IMR-90 (cell line): ENCODE data around the gene GNAT2. TPM values are rescaled to one million over a fixed set of nuclear protein-coding genes. Genes with fewer than 3 reads are reported as not detected.

Source experiments
- ATAC-seq: fragments of 200-7000 bp; cut with Tn5 transposase; 2 replicates; pipeline ENCODE4 v1.9.1; 2020; ENCODE audit warnings: low read depth, mild to moderate bottlenecking, moderate library complexity
- BruUV-seq: library from RNA; stranded (reverse); fragments of 400-500 nt; replicated peaks from 2 replicates; lab custom pipeline; 2021; lab: Mats Ljungman, UMichigan
- CTCF ChIA-PET: fragments of 300-600 bp; formaldehyde crosslinking; extraction: SDS; loops from one replicate; lab custom pipeline; 2021; ENCODE audit warnings: antibody characterized with exemption; lab: Yijun Ruan, JAX
- POLR2A ChIA-PET: fragments of 300-600 bp; sonication (Branson Sonifier 250); formaldehyde crosslinking; loops from one replicate; lab custom pipeline; 2022; ENCODE audit warnings: antibody characterized with exemption; ENCODE audit not compliant: unreplicated experiment; lab: Charles Lee
- DNase-seq: peaks from one replicate; pipeline ENCODE4 v3.0.0; 2013
- H2AFZ ChIP-seq: replicated peaks from 2 replicates; pipeline ENCODE3; 2013; ENCODE audit warnings: low read length, mild to moderate bottlenecking; ENCODE audit not compliant: poor library complexity
- H2AK5ac ChIP-seq: 2 replicates; pipeline ENCODE4 v1.6.1; 2013; ENCODE audit warnings: low read depth, low read length, inconsistent platforms
- H2AK9ac ChIP-seq: replicated peaks from 2 replicates; pipeline ENCODE3; 2013; ENCODE audit warnings: mild to moderate bottlenecking, low read depth, low read length, moderate library complexity; ENCODE audit not compliant: poor library complexity
- H2BK120ac ChIP-seq: 2 replicates; pipeline ENCODE4 v1.6.1; 2013; ENCODE audit warnings: low read depth, low read length, inconsistent platforms
- H2BK15ac ChIP-seq: 3 replicates; pipeline ENCODE4 v1.6.1; 2013; ENCODE audit warnings: low read depth, low read length, inconsistent platforms
- H2BK20ac ChIP-seq: 2 replicates; pipeline ENCODE4 v1.6.1; 2013; ENCODE audit warnings: low read depth, mild to moderate bottlenecking, inconsistent platforms, low read length, moderate library complexity
- H2BK5ac ChIP-seq: 2 replicates; pipeline ENCODE4 v1.6.1; 2013; ENCODE audit warnings: mild to moderate bottlenecking, low read depth, low read length, inconsistent platforms; ENCODE audit not compliant: poor library complexity, severe bottlenecking
- H3K14ac ChIP-seq: replicated peaks from 2 replicates; pipeline ENCODE4 v1.6.1; 2013; ENCODE audit warnings: low read depth, low read length, inconsistent platforms
- H3K18ac ChIP-seq: 2 replicates; pipeline ENCODE4 v1.6.1; 2013; ENCODE audit warnings: low read depth, low read length, control low read depth
- H3K23ac ChIP-seq: 2 replicates; pipeline ENCODE4 v1.6.1; 2013; ENCODE audit warnings: low read depth, low read length, inconsistent platforms
- H3K27ac ChIP-seq: 2 replicates; pipeline ENCODE4 v1.5.1; 2013; ENCODE audit warnings: mild to moderate bottlenecking, control low read depth, low read length; ENCODE audit not compliant: insufficient read depth
- H3K27me3 ChIP-seq: 2 replicates; pipeline ENCODE4 v1.6.1; 2013; ENCODE audit warnings: low read length; ENCODE audit not compliant: control insufficient read depth, insufficient read depth
- H3K36me3 ChIP-seq: 2 replicates; pipeline ENCODE4 v1.6.1; 2013; ENCODE audit warnings: low read length, mixed read lengths; ENCODE audit not compliant: control insufficient read depth, insufficient read depth
- H3K4ac ChIP-seq: 2 replicates; pipeline ENCODE4 v1.6.1; 2013; ENCODE audit warnings: low read depth, low read length, inconsistent platforms
- H3K4me1 ChIP-seq: 2 replicates; pipeline ENCODE4 v1.6.1; 2013; ENCODE audit warnings: low read length, mixed read lengths; ENCODE audit not compliant: control insufficient read depth, insufficient read depth
- H3K4me2 ChIP-seq: 2 replicates; pipeline ENCODE4 v1.6.1; 2013; ENCODE audit warnings: low read depth, mild to moderate bottlenecking, control low read depth, low read length, moderate library complexity
- H3K4me3 ChIP-seq: 2 replicates; pipeline ENCODE4 v1.5.1; 2013; ENCODE audit warnings: low read depth, mild to moderate bottlenecking, control low read depth, low read length, moderate library complexity; ENCODE audit not compliant: insufficient read depth
- H3K56ac ChIP-seq: 2 replicates; pipeline ENCODE4 v1.6.1; 2013; ENCODE audit warnings: low read length, inconsistent platforms; ENCODE audit not compliant: insufficient read depth; ENCODE audit errors: extremely low read depth
- H3K79me1 ChIP-seq, 2 experiments: 2 replicates each; pipeline ENCODE4 v1.6.1; 2013; ENCODE audit warnings: low read length in 2 of 2, inconsistent platforms in 1 of 2, low read depth in 1 of 2
- H3K9ac ChIP-seq: 2 replicates; pipeline ENCODE4 v1.6.1; 2013; ENCODE audit warnings: low read depth, low read length, control low read depth
- H3K9me1 ChIP-seq: 2 replicates; pipeline ENCODE4 v1.6.1; 2013; ENCODE audit warnings: low read length, inconsistent platforms; ENCODE audit not compliant: insufficient read depth
- H3K9me3 ChIP-seq: 2 replicates; pipeline ENCODE4 v1.6.1; 2013; ENCODE audit warnings: low read length; ENCODE audit not compliant: control insufficient read depth, insufficient read depth
- H4K20me1 ChIP-seq: 2 replicates; pipeline ENCODE4 v1.6.1; 2013; ENCODE audit warnings: low read length, inconsistent platforms; ENCODE audit not compliant: insufficient read depth
- H4K5ac ChIP-seq: 2 replicates; pipeline ENCODE4 v1.6.1; 2013; ENCODE audit warnings: mild to moderate bottlenecking, low read depth, low read length, control low read depth
- H4K8ac ChIP-seq, 2 experiments: 2 replicates each; pipeline ENCODE4 v1.6.1; 2013; ENCODE audit warnings: low read depth in 2 of 2, low read length in 2 of 2, control low read depth in 1 of 2, inconsistent platforms in 1 of 2
- H4K91ac ChIP-seq: 2 replicates; pipeline ENCODE4 v1.6.1; 2013; ENCODE audit warnings: low read depth, low read length, inconsistent platforms; ENCODE audit not compliant: insufficient read depth
- BHLHE40 ChIP-seq: fragments of 150-350 bp; IDR thresholded peaks from 2 replicates; pipeline ENCODE4 v1.6.1; 2016; ENCODE audit warnings: mild to moderate bottlenecking, low read depth, low read length
- CEBPB ChIP-seq: IDR thresholded peaks from 2 replicates; pipeline ENCODE4 v1.6.1; 2012; ENCODE audit warnings: low read depth, low read length, improper control_type of control experiment
- CHD1 ChIP-seq: IDR thresholded peaks from 2 replicates; pipeline ENCODE4 v1.6.1; 2012; ENCODE audit warnings: low read depth, low read length, improper control_type of control experiment
- CTCF ChIP-seq: conservative IDR thresholded peaks from 2 replicates; pipeline ENCODE4 v1.5.1; 2012; ENCODE audit warnings: mild to moderate bottlenecking, low read depth, low read length, improper control_type of control experiment
- FOS ChIP-seq: fragments of 150-350 bp; IDR thresholded peaks from 2 replicates; pipeline ENCODE4 v1.6.1; 2016; ENCODE audit warnings: low read depth, low read length
- MAFK ChIP-seq: IDR thresholded peaks from 2 replicates; pipeline ENCODE4 v1.6.1; 2012; ENCODE audit warnings: low read depth, low read length, improper control_type of control experiment
- MAZ ChIP-seq: IDR thresholded peaks from 2 replicates; pipeline ENCODE4 v1.6.1; 2012; ENCODE audit warnings: low read depth, mild to moderate bottlenecking, low read length, improper control_type of control experiment, moderate library complexity, borderline replicate concordance
- MXI1 ChIP-seq: IDR thresholded peaks from 2 replicates; pipeline ENCODE4 v1.6.1; 2012; ENCODE audit warnings: low read depth, mild to moderate bottlenecking, low read length, moderate library complexity, borderline replicate concordance
- NFE2L2 ChIP-seq: fragments of 150-350 bp; IDR thresholded peaks from 2 replicates; pipeline ENCODE4 v1.6.1; 2016; ENCODE audit warnings: low read depth, mild to moderate bottlenecking, low read length
- POLR2A ChIP-seq: IDR thresholded peaks from 2 replicates; pipeline ENCODE4 v1.6.1; 2012; ENCODE audit warnings: mild to moderate bottlenecking, low read depth, low read length
- RAD21 ChIP-seq: IDR thresholded peaks from 2 replicates; pipeline ENCODE4 v1.6.1; 2012; ENCODE audit warnings: low read length, improper control_type of control experiment
- RCOR1 ChIP-seq: IDR thresholded peaks from 2 replicates; pipeline ENCODE4 v1.6.1; 2012; ENCODE audit warnings: mild to moderate bottlenecking, low read length, improper control_type of control experiment; ENCODE audit not compliant: insufficient replicate concordance
- RFX5 ChIP-seq: IDR thresholded peaks from 2 replicates; pipeline ENCODE4 v1.8.0; 2012; ENCODE audit warnings: low read depth, mild to moderate bottlenecking, low read length, moderate library complexity
- SMC3 ChIP-seq: fragments of 150-350 bp; IDR thresholded peaks from 2 replicates; pipeline ENCODE4 v1.6.1; 2016; ENCODE audit warnings: low read depth, mild to moderate bottlenecking, antibody characterized with exemption, low read length, moderate library complexity
- USF2 ChIP-seq: fragments of 150-350 bp; IDR thresholded peaks from 2 replicates; pipeline ENCODE4 v1.6.1; 2017; ENCODE audit warnings: mild to moderate bottlenecking, antibody characterized with exemption, low read length, low read depth
- WGBS, 2 experiments: methylation state at CpG; one replicate each; pipeline versions ENCODE4 v1.1.5 to v1.1.7; 2013; ENCODE audit warnings: missing lambda C conversion rate in 2 of 2; ENCODE audit not compliant: insufficient read length in 1 of 2; ENCODE audit errors: extremely low coverage in 2 of 2; 5-methylcytosine and 5-hydroxymethylcytosine counted together
- dilution Hi-C: fragments of 300-500 bp; cut with HindIII; formaldehyde crosslinking; loops from one replicate; pipeline ENCODE4 v1.14.3; 2018; ENCODE audit warnings: low sequenced_read_pairs; ENCODE audit not compliant: unreplicated experiment
- in situ Hi-C: fragments of 300-500 bp; cut with MboI; formaldehyde crosslinking; loops from 3 replicates; pipeline ENCODE4 v1.14.3; 2019; ENCODE audit warnings: low sequenced_read_pairs, inconsistent platforms, mixed read lengths
- intact Hi-C: fragments of 100-400 bp; cut with micrococcal nuclease; formaldehyde crosslinking; loops from 2 replicates; pipeline ENCODE4 v1.10.0; 2022
- polyA plus RNA-seq, 3 experiments: library from polyadenylated mRNA; depleted of rRNA; stranded (reverse); fragments of >200 nt; gene quantifications; 2 replicates each; pipeline ENCODE4 v1.2.3, GENCODE V29; 2012; ENCODE audit warnings: low replicate concordance in 1 of 3
- total RNA-seq: library from RNA; depleted of rRNA; stranded (reverse); fragments of >200 nt; gene quantifications from 2 replicates; pipeline ENCODE4 v1.2.3, GENCODE V29; 2012
- TF ChIP-seq, protein P1 (sequence below): fragments of 150-350 bp; IDR thresholded peaks from 2 replicates; pipeline ENCODE4 v1.6.1; 2016; ENCODE audit warnings: low read depth, mild to moderate bottlenecking, low read length, moderate library complexity, borderline replicate concordance

Gene GNAT2
- total and polyA plus RNA-seq, 2 of the 4 experiments (the other 2 are of a cell fraction) = 0.17 to 0.36 TPM

GRCh38 chr1:109637446-109637845 lies 18.0 kb upstream of the GNAT2 start:
- no peak overlapping the region for H3K56ac ChIP-seq
- no peak overlapping the region for H3K14ac ChIP-seq
- ChIA-PET POLR2A (interaction anchor here (0.5 kb wide), 1 partner anchor 76 kb away, joined by 4 read pairs; no protein-coding TSS in a partner anchor), CTCF (interaction anchor here (1.4 to 2.3 kb wide), 3 partner anchors 135 to 347 kb away, joined by 4 to 8 read pairs (median 5); partner anchors contain the start of gene AHCYL1)
- no peak overlapping the region for H4K8ac ChIP-seq
- no peak overlapping the region for H2BK20ac ChIP-seq
- no peak overlapping the region for H4K91ac ChIP-seq
- no peak overlapping the region for H3K9ac ChIP-seq
- peaks cover 10% of the 10 kb centered on the region for H3K4me1 ChIP-seq
- TF ChIP-seq MAFK (no peak), RCOR1 (no peak), RFX5 (no peak), CTCF (no peak), MXI1 (no peak), NFE2L2 (no peak), CEBPB (no peak), MAZ (no peak), RAD21 (no peak), USF2 (no peak), FOS (no peak), SMC3 (no peak), POLR2A (no peak), CHD1 (no peak), BHLHE40 (no peak)
- TF ChIP-seq, protein P1, sequence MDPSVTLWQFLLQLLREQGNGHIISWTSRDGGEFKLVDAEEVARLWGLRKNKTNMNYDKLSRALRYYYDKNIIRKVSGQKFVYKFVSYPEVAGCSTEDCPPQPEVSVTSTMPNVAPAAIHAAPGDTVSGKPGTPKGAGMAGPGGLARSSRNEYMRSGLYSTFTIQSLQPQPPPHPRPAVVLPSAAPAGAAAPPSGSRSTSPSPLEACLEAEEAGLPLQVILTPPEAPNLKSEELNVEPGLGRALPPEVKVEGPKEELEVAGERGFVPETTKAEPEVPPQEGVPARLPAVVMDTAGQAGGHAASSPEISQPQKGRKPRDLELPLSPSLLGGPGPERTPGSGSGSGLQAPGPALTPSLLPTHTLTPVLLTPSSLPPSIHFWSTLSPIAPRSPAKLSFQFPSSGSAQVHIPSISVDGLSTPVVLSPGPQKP = no peak
- H3K36me3 ChIP-seq = peaks cover 3% of the 10 kb centered on the region
- no peak overlapping the region for H2AFZ ChIP-seq
- H2AK9ac ChIP-seq = no peak overlapping the region
- in situ Hi-C loops = no loop called here
- DNase-seq = no peak
- H2BK120ac ChIP-seq = no peak overlapping the region
- intact Hi-C loops = no loop called here
- H2AK5ac ChIP-seq = no peak overlapping the region
- H3K23ac ChIP-seq = no peak overlapping the region
- H3K9me1 ChIP-seq = no peaks in the 10 kb centered on the region
- 95% methylated on average over 4 of the region's 7 CpGs; no CpG with 5 or more reads in 1 of the 2 experiments for WGBS, 2 experiments
- H3K4ac ChIP-seq = no peak overlapping the region
- no peak overlapping the region for H3K27ac ChIP-seq
- no peak for ATAC-seq
- H4K5ac ChIP-seq = no peak overlapping the region
- H3K4me3 ChIP-seq = no peak overlapping the region
- no peak overlapping the region for H3K4me2 ChIP-seq
- H2BK15ac ChIP-seq = no peak overlapping the region
- H3K18ac ChIP-seq = no peak overlapping the region
- 0 out of 4 replicates have a peak, but pooled peaks cover 0 to 3% of the 10 kb centered on the region in 2 experiments for H3K79me1 ChIP-seq
- BruUV-seq = no TSS peak
- dilution Hi-C loops = no loop called here
- H3K27me3 ChIP-seq = no peaks in the 10 kb centered on the region
- no peaks in the 10 kb centered on the region for H4K20me1 ChIP-seq
- no peaks in the 10 kb centered on the region for H3K9me3 ChIP-seq
- H2BK5ac ChIP-seq = no peak overlapping the region
